Endodermal cell (in vitro differentiated cells): Measurements from ENCODE around the gene CTDNEP1. TPM values are rescaled to one million over a fixed set of nuclear protein-coding genes. Genes with fewer than 3 reads are reported as not detected.

Source experiments
- DNase-seq: peaks from one replicate; pipeline ENCODE4 v3.0.0-alpha.2; 2017
- H3K27ac ChIP-seq: 2 replicates; pipeline ENCODE4 v1.5.1; 2013; ENCODE audit warnings: mild to moderate bottlenecking, low read depth, low read length, moderate library complexity
- H3K27me3 ChIP-seq: 2 replicates; pipeline ENCODE4 v1.6.1; 2013; ENCODE audit warnings: mild to moderate bottlenecking, low read length, moderate library complexity; ENCODE audit not compliant: insufficient read depth, control insufficient read depth, poor library complexity, severe bottlenecking
- H3K36me3 ChIP-seq: 2 replicates; pipeline ENCODE4 v1.7.0; 2013; ENCODE audit warnings: mild to moderate bottlenecking, low read length, moderate library complexity; ENCODE audit not compliant: control insufficient read depth, insufficient read depth
- H3K4me1 ChIP-seq: one replicate; pipeline ENCODE4 v1.7.0; 2013; ENCODE audit warnings: low read length; ENCODE audit not compliant: control insufficient read depth, insufficient read depth
- H3K4me3 ChIP-seq: 2 replicates; pipeline ENCODE4 v1.5.1; 2013; ENCODE audit warnings: mild to moderate bottlenecking, low read length, moderate library complexity
- H3K9ac ChIP-seq: 2 replicates; pipeline ENCODE4 v1.6.1; 2013; ENCODE audit warnings: mild to moderate bottlenecking, low read length, moderate library complexity; ENCODE audit not compliant: poor library complexity, severe bottlenecking; ENCODE audit errors: extremely low read depth
- H3K9me3 ChIP-seq: 2 replicates; pipeline ENCODE4 v1.6.1; 2013; ENCODE audit warnings: mild to moderate bottlenecking, low read length, moderate library complexity; ENCODE audit not compliant: control insufficient read depth
- H3K27ac Mint-ChIP-seq: 2 replicates; pipeline ENCODE4 v1.8.0; 2020; ENCODE audit warnings: mixed read lengths
- H3K27me3 Mint-ChIP-seq: 2 replicates; pipeline ENCODE4 v1.8.0; 2021; ENCODE audit warnings: mild to moderate bottlenecking, mixed read lengths; ENCODE audit not compliant: insufficient read depth
- H3K36me3 Mint-ChIP-seq: 2 replicates; pipeline ENCODE4 v1.8.0; 2020; ENCODE audit warnings: low read depth, mixed read lengths
- H3K4me1 Mint-ChIP-seq: 2 replicates; pipeline ENCODE4 v1.8.0; 2020; ENCODE audit warnings: mixed read lengths
- H3K4me3 Mint-ChIP-seq: 2 replicates; pipeline ENCODE4 v1.8.0; 2020; ENCODE audit warnings: mild to moderate bottlenecking, moderate library complexity, mixed read lengths
- H3K9me3 Mint-ChIP-seq: 2 replicates; pipeline ENCODE4 v1.8.0; 2020; ENCODE audit warnings: mild to moderate bottlenecking, mixed read lengths
- CTCF ChIP-seq: fragments of 200-600 bp; sonication (generic); conservative IDR thresholded peaks from 2 replicates; pipeline ENCODE4 v1.5.0; 2021; ENCODE audit warnings: antibody characterized with exemption, mild to moderate bottlenecking
- WGBS, 2 experiments: methylation state at CpG; one replicate each; pipeline versions ENCODE4 v1.1.5 to v1.1.7; 2013; ENCODE audit warnings: missing lambda C conversion rate in 2 of 2, mixed read lengths in 1 of 2; ENCODE audit not compliant: insufficient coverage in 1 of 2, insufficient read length in 1 of 2; 5-methylcytosine and 5-hydroxymethylcytosine counted together
- total RNA-seq, 2 donors: library from RNA; stranded (reverse); fragmentation: NEBNext Ultra II Directional in 1 of 2; extraction: Animal tissue kit (Norgen Biotek cat#: 25700) in 1 of 2; gene quantifications; 2 replicates in 1 of 2; 3 replicates in 1 of 2; pipeline ENCODE4 v1.2.1, GENCODE V29; 2021

The CTDNEP1 gene
- total RNA-seq, 2 donors from 2014 or later: 123 to 125 TPM

GRCh38 chr17:7261379-7262191 is 10.1 kb upstream of the CTDNEP1 start:
- peak overlapping the region; percentile 73 for H3K4me3 ChIP-seq
- H3K4me1 Mint-ChIP-seq: peaks cover 12% of the 10 kb centered on the region
- peak; percentile 79 for DNase-seq
- no peaks in the 10 kb centered on the region for H3K9me3 ChIP-seq
- no peaks in the 10 kb centered on the region for H3K9me3 Mint-ChIP-seq
- peak overlapping the region; percentile 97 for H3K27ac Mint-ChIP-seq
- no peaks in the 10 kb centered on the region for H3K27me3 Mint-ChIP-seq
- no peak overlapping the region for H3K27ac ChIP-seq
- no peak for TF ChIP-seq CTCF
- WGBS, 2 experiments: 10 to 27% methylated on average over 21 to 71 of the region's 71 CpGs
- peak overlapping the region; percentile 98 for H3K4me3 Mint-ChIP-seq
- H3K9ac ChIP-seq: peak overlapping the region; percentile 68
- H3K36me3 ChIP-seq: peaks cover 17% of the 10 kb centered on the region
- peaks cover 21% of the 10 kb centered on the region for H3K36me3 Mint-ChIP-seq
- peaks cover 36% of the 10 kb centered on the region for H3K27me3 ChIP-seq
- no peaks in the 10 kb centered on the region for H3K4me1 ChIP-seq

- Histone ChIP-seq H3K4me1 (no peaks in the 10 kb centered on the region), H3K27me3 (peaks cover 36% of the 10 kb centered on the region), H3K4me3 (peak overlapping the region; percentile 73), H3K9me3 (no peaks in the 10 kb centered on the region), H3K9ac (peak overlapping the region; percentile 30), H3K27ac (no peak overlapping the region), H3K36me3 (peaks cover 23% of the 10 kb centered on the region)
- no peaks in the 10 kb centered on the region for H3K27me3 Mint-ChIP-seq
- no peak for TF ChIP-seq CTCF
- H3K4me1 Mint-ChIP-seq: peaks cover 12% of the 10 kb centered on the region
- H3K36me3 Mint-ChIP-seq: peaks cover 25% of the 10 kb centered on the region
- peak overlapping the region; percentile 98 for H3K4me3 Mint-ChIP-seq
- DNase-seq: peak; percentile 92
- 13 to 25% methylated on average over 20 to 54 of the region's 54 CpGs for WGBS, 2 experiments
- H3K9me3 Mint-ChIP-seq: no peaks in the 10 kb centered on the region
- H3K27ac Mint-ChIP-seq: peak overlapping the region; percentile 89
These were observed 9.3 kb upstream of the CTDNEP1 start for GRCh38 chr17:7260651-7261378.

- H3K36me3 ChIP-seq: peaks cover 23% of the 10 kb centered on the region
- no peak for DNase-seq
These were observed 8.6 kb upstream of the CTDNEP1 start for GRCh38 chr17:7260151-7260550.

More at GRCh38 chr17:7260151-7260550, 8.6 kb upstream of the CTDNEP1 start:
- Histone ChIP-seq H3K4me1 (no peaks in the 10 kb centered on the region), H3K4me3 (peak overlapping the region; percentile 73), H3K27me3 (peaks cover 36% of the 10 kb centered on the region), H3K9ac (no peak overlapping the region), H3K9me3 (no peaks in the 10 kb centered on the region), H3K27ac (no peak overlapping the region)
- Mint-ChIP-seq H3K36me3 (peaks cover 28% of the 10 kb centered on the region), H3K27ac (peak overlapping the region; percentile 88), H3K9me3 (no peaks in the 10 kb centered on the region), H3K27me3 (no peaks in the 10 kb centered on the region), H3K4me3 (peak overlapping the region; percentile 98), H3K4me1 (peaks cover 12% of the 10 kb centered on the region)
- WGBS, 2 experiments: 60 to 94% methylated on average over 1 to 4 of the region's 4 CpGs
- no peak for TF ChIP-seq CTCF
